H9 (cell line): ENCODE results near the gene BBIP1. TPM values are rescaled to one million over a fixed set of nuclear protein-coding genes. Genes with fewer than 3 reads are reported as not detected.

Experiments used
- DNase-seq: peaks from one replicate; pipeline ENCODE4 v3.0.0-alpha.2; 2017
- H2AFZ ChIP-seq: one replicate; pipeline ENCODE4 v1.6.1; 2013; ENCODE audit warnings: mild to moderate bottlenecking, low read length, control low read depth, moderate library complexity
- H2AK5ac ChIP-seq: 2 replicates; pipeline ENCODE4 v1.6.1; 2013; ENCODE audit warnings: low read length, control low read depth, mixed read lengths; ENCODE audit not compliant: insufficient read length
- H2BK120ac ChIP-seq: one replicate; pipeline ENCODE4 v1.6.1; 2013; ENCODE audit warnings: low read depth, mild to moderate bottlenecking, low read length, control low read depth, inconsistent platforms; ENCODE audit not compliant: poor library complexity, severe bottlenecking
- H2BK12ac ChIP-seq: 2 replicates; pipeline ENCODE4 v1.6.1; 2013; ENCODE audit warnings: low read length, control low read depth, mixed read lengths, low read depth; ENCODE audit not compliant: insufficient read length
- H2BK15ac ChIP-seq: 2 replicates; pipeline ENCODE4 v1.6.1; 2013; ENCODE audit warnings: low read depth, low read length, control low read depth
- H2BK20ac ChIP-seq: one replicate; pipeline ENCODE4 v1.6.1; 2013; ENCODE audit warnings: low read depth, mild to moderate bottlenecking, low read length, control low read depth, inconsistent platforms; ENCODE audit not compliant: poor library complexity, severe bottlenecking
- H2BK5ac ChIP-seq: 2 replicates; pipeline ENCODE4 v1.6.1; 2013; ENCODE audit warnings: low read length, control low read depth, mixed read lengths; ENCODE audit not compliant: insufficient read length
- H3K14ac ChIP-seq: 2 replicates; pipeline ENCODE4 v1.6.1; 2013; ENCODE audit warnings: low read length, control low read depth; ENCODE audit not compliant: insufficient read depth
- H3K18ac ChIP-seq: 2 replicates; pipeline ENCODE4 v1.6.1; 2013; ENCODE audit warnings: low read depth, mild to moderate bottlenecking, mixed read lengths, low read length, control low read depth; ENCODE audit not compliant: insufficient read length
- H3K23ac ChIP-seq: 2 replicates; pipeline ENCODE4 v1.6.1; 2013; ENCODE audit warnings: low read length, control low read depth, mixed read lengths, low read depth; ENCODE audit not compliant: insufficient read length
- H3K23me2 ChIP-seq: 2 replicates; pipeline ENCODE4 v1.6.1; 2013; ENCODE audit warnings: low read depth, mild to moderate bottlenecking, mixed read lengths, low read length, control low read depth; ENCODE audit not compliant: insufficient read length, poor library complexity, severe bottlenecking
- H3K27ac ChIP-seq: 2 replicates; pipeline ENCODE4 v1.5.1; 2013; ENCODE audit warnings: low read length, control low read depth, mixed read lengths, low read depth; ENCODE audit not compliant: insufficient read length
- H3K27me3 ChIP-seq: 2 replicates; pipeline ENCODE4 v1.6.1; 2013; ENCODE audit warnings: low read length, control low read depth, inconsistent platforms; ENCODE audit not compliant: insufficient read depth
- H3K4ac ChIP-seq: 2 replicates; pipeline ENCODE4 v1.6.1; 2013; ENCODE audit warnings: low read depth, mild to moderate bottlenecking, control low read depth, inconsistent platforms, low read length, moderate library complexity
- H3K4me1 ChIP-seq: 2 replicates; pipeline ENCODE4 v1.6.1; 2013; ENCODE audit warnings: low read length, control low read depth, inconsistent platforms; ENCODE audit not compliant: insufficient read depth
- H3K4me2 ChIP-seq: 2 replicates; pipeline ENCODE4 v1.6.1; 2013; ENCODE audit warnings: low read length, control low read depth, mixed read lengths; ENCODE audit not compliant: insufficient read length, insufficient read depth
- H3K56ac ChIP-seq: 2 replicates; pipeline ENCODE4 v1.6.1; 2013; ENCODE audit warnings: low read depth, mild to moderate bottlenecking, mixed read lengths, low read length, control low read depth; ENCODE audit not compliant: insufficient read length
- H3K79me1 ChIP-seq: 2 replicates; pipeline ENCODE4 v1.6.1; 2013; ENCODE audit warnings: low read depth, mild to moderate bottlenecking, moderate library complexity, low read length, control low read depth, inconsistent platforms; ENCODE audit not compliant: insufficient read depth, poor library complexity, severe bottlenecking
- H3K79me2 ChIP-seq: 2 replicates; pipeline ENCODE4 v1.6.1; 2013; ENCODE audit warnings: low read length, control low read depth, inconsistent platforms; ENCODE audit not compliant: insufficient read depth
- H3K9ac ChIP-seq: 2 replicates; pipeline ENCODE4 v1.6.1; 2013; ENCODE audit warnings: low read length, control low read depth, mixed read lengths; ENCODE audit not compliant: insufficient read length; ENCODE audit errors: extremely low read depth
- H3K9me3 ChIP-seq: one replicate; pipeline ENCODE4 v1.6.1; 2013; ENCODE audit warnings: low read depth, low read length, inconsistent platforms; ENCODE audit not compliant: control insufficient read depth
- H3T11ph ChIP-seq: one replicate; pipeline ENCODE4 v1.6.1; 2013; ENCODE audit warnings: mild to moderate bottlenecking, low read length, control low read depth, inconsistent platforms
- H4K20me1 ChIP-seq: one replicate; pipeline ENCODE4 v1.6.1; 2013; ENCODE audit not compliant: control insufficient read depth, insufficient read length, insufficient read depth
- H4K5ac ChIP-seq: 2 replicates; pipeline ENCODE4 v1.6.1; 2013; ENCODE audit warnings: low read depth, mild to moderate bottlenecking, mixed read lengths, low read length, control low read depth; ENCODE audit not compliant: insufficient read length
- H4K8ac ChIP-seq: replicated peaks from 2 replicates; pipeline ENCODE4 v1.6.1; 2013; ENCODE audit warnings: low read length, control low read depth, mixed read lengths, low read depth; ENCODE audit not compliant: insufficient read length
- H4K91ac ChIP-seq: 2 replicates; pipeline ENCODE4 v1.6.1; 2013; ENCODE audit warnings: low read depth, mild to moderate bottlenecking, moderate library complexity, mixed read lengths, low read length, control low read depth; ENCODE audit not compliant: insufficient read length
- H3K27ac Mint-ChIP-seq, 3 experiments: 2 replicates in 2 of 3; 3 replicates in 1 of 3; pipeline ENCODE4 v1.8.0; 2020 to 2021; ENCODE audit warnings: mixed read lengths in 3 of 3, mild to moderate bottlenecking in 1 of 3, moderate library complexity in 1 of 3
- H3K27me3 Mint-ChIP-seq: 2 replicates; pipeline ENCODE4 v1.8.0; 2021; ENCODE audit warnings: low read depth, mild to moderate bottlenecking, moderate library complexity, mixed read lengths
- H3K36me3 Mint-ChIP-seq, 3 experiments: 2 replicates in 2 of 3; 3 replicates in 1 of 3; pipeline ENCODE4 v1.8.0; 2020 to 2021; ENCODE audit warnings: low read depth in 3 of 3, mixed read lengths in 3 of 3; ENCODE audit not compliant: insufficient read depth in 1 of 3
- H3K4me1 Mint-ChIP-seq, 2 experiments: 2 replicates each; pipeline ENCODE4 v1.8.0; 2020; ENCODE audit warnings: mixed read lengths in 2 of 2
- H3K4me3 Mint-ChIP-seq, 2 experiments: 2 replicates in 1 of 2; 3 replicates in 1 of 2; pipeline ENCODE4 v1.8.0; 2020 to 2021; ENCODE audit warnings: mild to moderate bottlenecking in 2 of 2, mixed read lengths in 2 of 2, moderate library complexity in 1 of 2
- H3K9me3 Mint-ChIP-seq, 2 experiments: 2 replicates in 1 of 2; 3 replicates in 1 of 2; pipeline ENCODE4 v1.8.0; 2020; ENCODE audit warnings: mild to moderate bottlenecking in 2 of 2, mixed read lengths in 2 of 2, moderate library complexity in 1 of 2
- WGBS: extraction: QIAGEN DNeasy Blood & Tissue Kit; methylation state at CpG from one replicate; pipeline ENCODE4 v1.1.7; 2013; ENCODE audit warnings: missing lambda C conversion rate, low lambda C conversion rate, mixed read lengths; ENCODE audit not compliant: insufficient read length; ENCODE audit errors: extremely low coverage; 5-methylcytosine and 5-hydroxymethylcytosine counted together
- total RNA-seq: library from RNA; stranded (reverse); gene quantifications from 2 replicates; pipeline ENCODE4 v1.2.1, GENCODE V29; 2021
- TF ChIP-seq, protein P1 (sequence below): fragments of 200-600 bp; sonication (generic); conservative IDR thresholded peaks from 3 replicates; pipeline ENCODE4 v1.8.0; 2021; ENCODE audit warnings: antibody characterized with exemption, mild to moderate bottlenecking

BBIP1 gene
- total RNA-seq, 1 experiment from 2014 or later = 18.8 TPM

DNA sequence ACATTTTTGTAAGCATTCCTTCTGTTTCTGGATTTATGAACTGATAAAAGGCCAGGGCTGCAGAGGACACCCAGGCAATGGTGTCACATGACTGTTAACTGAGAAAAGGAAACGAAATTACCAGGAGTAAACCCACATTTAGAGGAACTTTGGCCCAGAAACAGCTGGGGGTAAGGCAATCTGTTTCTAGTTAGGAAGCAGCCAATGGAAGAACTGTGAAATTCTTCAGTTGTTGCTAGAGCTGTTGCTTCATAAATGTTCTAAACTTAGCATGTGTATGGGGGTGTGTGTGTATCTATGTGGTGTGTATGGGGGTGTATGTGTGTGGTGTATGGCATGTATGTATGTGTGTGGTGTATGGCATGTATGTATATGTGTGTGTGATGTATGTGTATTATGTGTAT, 59.0 kb downstream of the BBIP1 start:
- H3K9me3 Mint-ChIP-seq = 0 out of 5 replicates have a peak, but pooled peaks cover 0 to 2% of the 10 kb centered on the region in 2 experiments
- H3K4me3 Mint-ChIP-seq = no peak overlapping the region; a peak in 1 of 5 replicates
- TF ChIP-seq, protein P1, sequence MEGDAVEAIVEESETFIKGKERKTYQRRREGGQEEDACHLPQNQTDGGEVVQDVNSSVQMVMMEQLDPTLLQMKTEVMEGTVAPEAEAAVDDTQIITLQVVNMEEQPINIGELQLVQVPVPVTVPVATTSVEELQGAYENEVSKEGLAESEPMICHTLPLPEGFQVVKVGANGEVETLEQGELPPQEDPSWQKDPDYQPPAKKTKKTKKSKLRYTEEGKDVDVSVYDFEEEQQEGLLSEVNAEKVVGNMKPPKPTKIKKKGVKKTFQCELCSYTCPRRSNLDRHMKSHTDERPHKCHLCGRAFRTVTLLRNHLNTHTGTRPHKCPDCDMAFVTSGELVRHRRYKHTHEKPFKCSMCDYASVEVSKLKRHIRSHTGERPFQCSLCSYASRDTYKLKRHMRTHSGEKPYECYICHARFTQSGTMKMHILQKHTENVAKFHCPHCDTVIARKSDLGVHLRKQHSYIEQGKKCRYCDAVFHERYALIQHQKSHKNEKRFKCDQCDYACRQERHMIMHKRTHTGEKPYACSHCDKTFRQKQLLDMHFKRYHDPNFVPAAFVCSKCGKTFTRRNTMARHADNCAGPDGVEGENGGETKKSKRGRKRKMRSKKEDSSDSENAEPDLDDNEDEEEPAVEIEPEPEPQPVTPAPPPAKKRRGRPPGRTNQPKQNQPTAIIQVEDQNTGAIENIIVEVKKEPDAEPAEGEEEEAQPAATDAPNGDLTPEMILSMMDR = no peak

More for the DNA sequence above, 59.0 kb downstream of the BBIP1 start:
- Histone ChIP-seq H2BK20ac (no peak overlapping the region), H4K8ac (no peak overlapping the region), H3K4me1 (no peaks in the 10 kb centered on the region), H3K23ac (no peak overlapping the region), H2BK15ac (no peak overlapping the region), H2AK5ac (no peak overlapping the region), H3K9me3 (no peaks in the 10 kb centered on the region), H4K91ac (no peak overlapping the region), H2AFZ (no peak overlapping the region), H3K18ac (no peak overlapping the region), H3K23me2 (no peaks in the 10 kb centered on the region), H3K14ac (no peak overlapping the region), H3K27ac (no peak overlapping the region), H3K27me3 (no peaks in the 10 kb centered on the region), H2BK12ac (no peak overlapping the region), H4K5ac (no peak overlapping the region), H3K4ac (no peak overlapping the region), H2BK120ac (no peak overlapping the region), H2BK5ac (no peak overlapping the region), H3K79me1 (no peaks in the 10 kb centered on the region), H4K20me1 (no peaks in the 10 kb centered on the region), H3K4me2 (no peak overlapping the region), H3K79me2 (no peaks in the 10 kb centered on the region), H3K9ac (no peak overlapping the region), H3K56ac (no peak overlapping the region), H3T11ph (no peak overlapping the region)
- H3K27me3 Mint-ChIP-seq = peaks cover 2% of the 10 kb centered on the region; the same call in 1 of the 2 replicates
- H3K36me3 Mint-ChIP-seq = no peaks in the 10 kb centered on the region
- DNase-seq = no peak
- H3K27ac Mint-ChIP-seq = no peak overlapping the region
- WGBS = no CpG with 5 or more reads among the region's 1 CpG
- H3K4me1 Mint-ChIP-seq = peaks cover 4 to 11% of the 10 kb centered on the region in 2 experiments
